Measurements from ENCODE around the gene KCNT1. TPM values are rescaled to one million over a fixed set of nuclear protein-coding genes. Genes with fewer than 3 reads are reported as not detected.

Gene KCNT1
- total RNA-seq, 1 donor from 2014 or later = 0.14 TPM

DNA sequence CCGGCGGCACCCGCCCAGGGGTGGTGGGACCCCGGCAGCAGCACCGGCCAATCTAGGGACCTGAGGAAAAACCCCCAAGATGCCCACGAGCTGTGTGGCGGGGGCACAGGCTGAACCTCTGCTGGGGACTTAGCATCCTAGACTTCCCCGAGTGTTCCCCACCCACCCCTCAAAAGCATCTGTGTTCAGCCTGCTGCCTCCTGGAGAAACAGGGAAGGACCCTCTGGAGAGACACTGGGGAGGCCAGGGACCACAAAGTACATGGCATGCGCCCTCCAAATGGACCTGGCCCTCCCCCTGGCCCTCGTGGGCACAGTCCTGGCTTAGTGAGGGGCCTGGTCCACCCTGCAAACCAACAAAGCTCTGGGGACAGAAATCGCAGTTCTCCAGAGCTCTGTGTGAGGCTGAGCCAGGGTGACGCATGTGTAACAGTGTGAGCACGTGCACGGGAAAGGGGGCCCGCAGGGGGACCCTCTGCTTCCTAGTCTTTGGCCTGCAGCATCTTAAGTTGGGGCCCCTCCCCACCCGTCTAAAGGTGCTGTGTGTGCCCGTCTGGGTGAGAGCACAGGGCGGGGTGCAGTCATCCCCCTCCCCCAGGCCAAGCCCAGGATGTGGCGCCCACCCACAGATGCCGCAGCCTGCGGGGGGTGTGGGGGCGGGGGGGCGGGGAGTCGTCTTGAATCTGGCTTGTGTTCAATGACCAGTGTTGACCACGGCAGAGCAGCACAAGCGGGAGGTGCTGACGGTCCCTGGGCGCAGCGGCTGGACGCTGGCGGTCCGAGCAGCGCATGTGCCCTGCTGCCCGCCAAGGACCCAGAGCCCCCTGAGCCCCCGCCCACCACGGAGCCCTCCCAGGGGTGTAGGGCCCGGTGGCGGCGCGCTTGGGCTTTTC lies 672 bp upstream of the KCNT1 start:
- H3K4me3 Mint-ChIP-seq = no peak overlapping the region
- TF ChIP-seq, protein P1, sequence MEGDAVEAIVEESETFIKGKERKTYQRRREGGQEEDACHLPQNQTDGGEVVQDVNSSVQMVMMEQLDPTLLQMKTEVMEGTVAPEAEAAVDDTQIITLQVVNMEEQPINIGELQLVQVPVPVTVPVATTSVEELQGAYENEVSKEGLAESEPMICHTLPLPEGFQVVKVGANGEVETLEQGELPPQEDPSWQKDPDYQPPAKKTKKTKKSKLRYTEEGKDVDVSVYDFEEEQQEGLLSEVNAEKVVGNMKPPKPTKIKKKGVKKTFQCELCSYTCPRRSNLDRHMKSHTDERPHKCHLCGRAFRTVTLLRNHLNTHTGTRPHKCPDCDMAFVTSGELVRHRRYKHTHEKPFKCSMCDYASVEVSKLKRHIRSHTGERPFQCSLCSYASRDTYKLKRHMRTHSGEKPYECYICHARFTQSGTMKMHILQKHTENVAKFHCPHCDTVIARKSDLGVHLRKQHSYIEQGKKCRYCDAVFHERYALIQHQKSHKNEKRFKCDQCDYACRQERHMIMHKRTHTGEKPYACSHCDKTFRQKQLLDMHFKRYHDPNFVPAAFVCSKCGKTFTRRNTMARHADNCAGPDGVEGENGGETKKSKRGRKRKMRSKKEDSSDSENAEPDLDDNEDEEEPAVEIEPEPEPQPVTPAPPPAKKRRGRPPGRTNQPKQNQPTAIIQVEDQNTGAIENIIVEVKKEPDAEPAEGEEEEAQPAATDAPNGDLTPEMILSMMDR (conservative IDR thresholded peaks at IDR 0.05) = no peak
- no peak for DNase-seq (ENCODE audit: low read depth, low spot score)
- H3K27ac Mint-ChIP-seq (ENCODE audit: unreplicated experiment) = no peak overlapping the region
- no peaks in the 10 kb centered on the region for H3K36me3 Mint-ChIP-seq (ENCODE audit: low read depth)
- H3K9me3 Mint-ChIP-seq = no peaks in the 10 kb centered on the region
- no peaks in the 10 kb centered on the region for H3K4me1 Mint-ChIP-seq
- peaks cover 12% of the 10 kb centered on the region for H3K27me3 Mint-ChIP-seq (ENCODE audit: low read depth)

- Mint-ChIP-seq H3K36me3 (ENCODE audit: low read depth) (no peaks in the 10 kb centered on the region), H3K4me3 (no peak overlapping the region), H3K4me1 (no peaks in the 10 kb centered on the region), H3K27ac (ENCODE audit: unreplicated experiment) (no peak overlapping the region), H3K9me3 (no peaks in the 10 kb centered on the region), H3K27me3 (ENCODE audit: low read depth) (peaks cover 24% of the 10 kb centered on the region)
- TF ChIP-seq, protein P1 (conservative IDR thresholded peaks at IDR 0.05) = no peak
- DNase-seq (ENCODE audit: low read depth, low spot score) = no peak
These were observed 1.7 kb downstream of the KCNT1 start for GRCh38 chr9:135703726-135704125.

- Mint-ChIP-seq H3K4me3 (no peak overlapping the region), H3K9me3 (no peaks in the 10 kb centered on the region), H3K36me3 (ENCODE audit: low read depth) (no peaks in the 10 kb centered on the region), H3K27ac (ENCODE audit: unreplicated experiment) (no peak overlapping the region), H3K4me1 (no peaks in the 10 kb centered on the region), H3K27me3 (ENCODE audit: low read depth) (peaks cover 31% of the 10 kb centered on the region)
- no peak for DNase-seq (ENCODE audit: low read depth, low spot score)
- TF ChIP-seq, protein P1 (conservative IDR thresholded peaks at IDR 0.05) = no peak
These were observed 2.5 kb downstream of the KCNT1 start for GRCh38 chr9:135704483-135704882.

- Mint-ChIP-seq H3K27ac (ENCODE audit: unreplicated experiment) (no peak overlapping the region), H3K9me3 (no peaks in the 10 kb centered on the region), H3K4me3 (no peak overlapping the region), H3K4me1 (no peaks in the 10 kb centered on the region), H3K36me3 (ENCODE audit: low read depth) (no peaks in the 10 kb centered on the region), H3K27me3 (ENCODE audit: low read depth) (peaks cover 40% of the 10 kb centered on the region)
- TF ChIP-seq, protein P1 (conservative IDR thresholded peaks at IDR 0.05) = no peak
- no peak for DNase-seq (ENCODE audit: low read depth, low spot score)
These were observed 3.4 kb downstream of the KCNT1 start for GRCh38 chr9:135705376-135705775.

DNA sequence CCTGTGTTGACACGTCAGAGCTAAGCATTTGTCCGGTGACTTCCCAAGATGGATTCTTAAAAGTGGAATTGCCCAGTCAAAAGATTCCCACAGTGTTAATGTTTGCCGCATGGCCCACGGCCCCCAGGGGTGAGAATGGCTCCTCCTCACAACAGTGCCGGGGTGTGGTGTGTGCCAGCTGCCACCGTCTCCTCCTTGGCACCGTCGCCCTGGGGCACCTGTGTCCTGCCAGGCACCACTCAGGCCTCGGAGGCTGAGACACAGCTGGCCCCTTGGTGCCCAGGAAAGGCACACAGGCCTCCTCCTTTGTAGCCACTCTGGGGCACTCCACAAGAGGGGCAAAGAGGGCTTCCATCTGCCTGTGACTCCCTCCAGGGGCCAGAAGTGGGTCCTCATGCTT lies 4.3 kb downstream of the KCNT1 start:
- Mint-ChIP-seq H3K4me3 (no peak overlapping the region), H3K36me3 (ENCODE audit: low read depth) (no peaks in the 10 kb centered on the region), H3K27me3 (ENCODE audit: low read depth) (peaks cover 48% of the 10 kb centered on the region), H3K4me1 (no peaks in the 10 kb centered on the region), H3K9me3 (no peaks in the 10 kb centered on the region), H3K27ac (ENCODE audit: unreplicated experiment) (no peak overlapping the region)
- no peak for DNase-seq (ENCODE audit: low read depth, low spot score)
- TF ChIP-seq, protein P1 (conservative IDR thresholded peaks at IDR 0.05) = no peak
